H1 (cell line): ENCODE data around the gene TEX9. TPM values are rescaled to one million over a fixed set of nuclear protein-coding genes. Genes with fewer than 3 reads are reported as not detected.

Experiments
- CTCF ChIA-PET: fragments of 300-600 bp; sonication (Branson Sonifier 250); formaldehyde crosslinking; loops from one replicate; lab custom pipeline; 2021; ENCODE audit not compliant: partially characterized antibody; lab: Charles Lee
- POLR2A ChIA-PET: fragments of 300-600 bp; sonication (Branson Sonifier 250); formaldehyde crosslinking; loops from one replicate; lab custom pipeline; 2021; ENCODE audit warnings: inconsistent platforms; ENCODE audit not compliant: partially characterized antibody; lab: Charles Lee
- DNase-seq, 2 experiments: peaks; one replicate each; pipeline versions ENCODE4 v3.0.0 to v3.0.0-alpha.2; 2010 to 2022; ENCODE audit warnings: low spot score in 2 of 2, low read depth in 1 of 2, mixed read lengths in 1 of 2
- FAIRE-seq: peaks from 2 replicates; lab custom pipeline; 2011; peaks lifted over from hg19 to GRCh38; lab: Jason Lieb, UNC
- H2AFZ ChIP-seq: 2 replicates; pipeline ENCODE4 v1.8.1; 2012; ENCODE audit warnings: low read length, inconsistent platforms
- H2AK5ac ChIP-seq: 2 replicates; pipeline ENCODE4 v1.6.1; 2013; ENCODE audit warnings: low read depth, low read length
- H2BK120ac ChIP-seq: replicated peaks from 2 replicates; pipeline ENCODE3; 2013; ENCODE audit warnings: low read depth, low read length, inconsistent platforms
- H2BK12ac ChIP-seq: 2 replicates; pipeline ENCODE4 v1.6.1; 2013; ENCODE audit warnings: low read depth, low read length
- H2BK15ac ChIP-seq: 2 replicates; pipeline ENCODE4 v1.6.1; 2013; ENCODE audit warnings: low read length
- H2BK20ac ChIP-seq: 2 replicates; pipeline ENCODE4 v1.6.1; 2013; ENCODE audit warnings: low read length
- H2BK5ac ChIP-seq: 2 replicates; pipeline ENCODE4 v1.6.1; 2013; ENCODE audit warnings: low read depth, low read length
- H3K14ac ChIP-seq: 2 replicates; pipeline ENCODE4 v1.6.1; 2013; ENCODE audit warnings: inconsistent platforms; ENCODE audit not compliant: insufficient read length
- H3K18ac ChIP-seq: 2 replicates; pipeline ENCODE4 v1.6.1; 2013; ENCODE audit warnings: low read length; ENCODE audit errors: extremely low read depth
- H3K23ac ChIP-seq: 2 replicates; pipeline ENCODE4 v1.6.1; 2013; ENCODE audit warnings: inconsistent platforms; ENCODE audit not compliant: insufficient read length
- H3K23me2 ChIP-seq: 2 replicates; pipeline ENCODE4 v1.6.1; 2013; ENCODE audit warnings: low read depth, low read length
- H3K27ac ChIP-seq: 2 replicates; pipeline ENCODE4 v1.6.1; 2011; ENCODE audit warnings: low read depth, low read length, inconsistent platforms
- H3K27me3 ChIP-seq, 4 experiments: replicated peaks in 1 of 4; 1 replicate in 1 of 4; 2 replicates in 3 of 4; pipeline versions ENCODE4 v1.6.1 to v1.8.1; 2011 to 2013; ENCODE audit warnings: low read length in 3 of 4, mild to moderate bottlenecking in 3 of 4, inconsistent platforms in 2 of 4, mixed read lengths in 2 of 4, moderate library complexity in 1 of 4; ENCODE audit not compliant: control insufficient read depth in 3 of 4, insufficient read depth in 3 of 4; ENCODE audit errors: extremely low read depth in 1 of 4
- H3K36me3 ChIP-seq, 4 experiments: 2 replicates each; pipeline versions ENCODE4 v1.6.1 to v1.8.1; 2011 to 2013; ENCODE audit warnings: mild to moderate bottlenecking in 4 of 4, low read length in 3 of 4, moderate library complexity in 2 of 4, control low read depth in 1 of 4, inconsistent platforms in 1 of 4; ENCODE audit not compliant: insufficient read depth in 4 of 4, control insufficient read depth in 2 of 4
- H3K4ac ChIP-seq: replicated peaks from 2 replicates; pipeline ENCODE3; 2013; ENCODE audit warnings: low read length, low read depth, mixed read lengths, inconsistent platforms; ENCODE audit not compliant: insufficient read length
- H3K4me1 ChIP-seq, 4 experiments: replicated peaks in 1 of 4; 1 replicate in 1 of 4; 2 replicates in 3 of 4; pipeline versions ENCODE4 v1.6.1 to v1.8.1; 2011 to 2013; ENCODE audit warnings: low read length in 3 of 4, inconsistent platforms in 2 of 4, mixed read lengths in 1 of 4; ENCODE audit not compliant: insufficient read depth in 4 of 4, control insufficient read depth in 3 of 4
- H3K4me2 ChIP-seq, 2 experiments: 2 replicates each; pipeline versions ENCODE4 v1.6.1 to v1.8.1; 2011 to 2013; ENCODE audit warnings: low read depth in 2 of 2, low read length in 2 of 2, control low read depth in 1 of 2, inconsistent platforms in 1 of 2, mild to moderate bottlenecking in 1 of 2; ENCODE audit not compliant: insufficient read depth in 1 of 2
- H3K4me3 ChIP-seq, 4 experiments: fragments of 200-600, 300-600 bp in 1 of 4; sonication (generic), shearing (Covaris generic), sonication (Bioruptor Twin) in 1 of 4; 2 replicates each; pipeline versions ENCODE4 v1.5.1 to v1.8.1; 2011 to 2016; ENCODE audit warnings: low read length in 4 of 4, low read depth in 3 of 4, control low read depth in 2 of 4, inconsistent platforms in 2 of 4, mild to moderate bottlenecking in 2 of 4, mixed read lengths in 1 of 4, moderate library complexity in 1 of 4; ENCODE audit not compliant: insufficient read depth in 2 of 4; ENCODE audit errors: extremely low read depth in 1 of 4
- H3K56ac ChIP-seq: replicated peaks from 2 replicates; pipeline ENCODE3; 2013; ENCODE audit warnings: low read depth, mild to moderate bottlenecking, mixed read lengths, low read length, inconsistent platforms; ENCODE audit not compliant: insufficient read length
- H3K79me1 ChIP-seq: 2 replicates; pipeline ENCODE4 v1.6.1; 2013; ENCODE audit warnings: low read depth, low read length, control low read depth
- H3K79me2 ChIP-seq, 2 experiments: 2 replicates each; pipeline versions ENCODE4 v1.6.1 to v1.8.1; 2012 to 2013; ENCODE audit warnings: low read length in 2 of 2, mild to moderate bottlenecking in 2 of 2, inconsistent platforms in 1 of 2; ENCODE audit not compliant: insufficient read depth in 2 of 2, control insufficient read depth in 1 of 2
- H3K9ac ChIP-seq, 4 experiments: replicated peaks in 1 of 4; 1 replicate in 1 of 4; 2 replicates in 3 of 4; pipeline versions ENCODE4 v1.6.1 to v1.8.1; 2011 to 2013; ENCODE audit warnings: low read depth in 3 of 4, low read length in 3 of 4, control low read depth in 2 of 4, mild to moderate bottlenecking in 2 of 4, moderate library complexity in 2 of 4, inconsistent platforms in 1 of 4; ENCODE audit errors: extremely low read depth in 1 of 4
- H3K9me3 ChIP-seq, 2 experiments: 2 replicates each; pipeline versions ENCODE4 v1.6.1 to v1.8.1; 2012 to 2013; ENCODE audit warnings: mild to moderate bottlenecking in 2 of 2, moderate library complexity in 2 of 2, control low read depth in 1 of 2, inconsistent platforms in 1 of 2, low read depth in 1 of 2, low read length in 1 of 2, mixed read lengths in 1 of 2; ENCODE audit not compliant: insufficient read depth in 2 of 2
- H4K20me1 ChIP-seq, 2 experiments: replicated peaks in 1 of 2; 2 replicates each; pipeline versions ENCODE3 to v1.8.1; 2011 to 2013; ENCODE audit warnings: inconsistent platforms in 2 of 2, low read length in 2 of 2, mild to moderate bottlenecking in 1 of 2; ENCODE audit not compliant: insufficient read depth in 2 of 2, control insufficient read depth in 1 of 2
- H4K5ac ChIP-seq: 2 replicates; pipeline ENCODE4 v1.6.1; 2013; ENCODE audit warnings: low read length, low read depth, mixed read lengths, inconsistent platforms; ENCODE audit not compliant: insufficient read length
- H4K8ac ChIP-seq: 2 replicates; pipeline ENCODE4 v1.8.0; 2013; ENCODE audit warnings: mild to moderate bottlenecking, moderate library complexity, low read length, inconsistent platforms; ENCODE audit not compliant: insufficient read depth; ENCODE audit errors: extremely low read depth
- H4K91ac ChIP-seq: replicated peaks from 2 replicates; pipeline ENCODE3; 2013; ENCODE audit warnings: low read length, mixed read lengths, inconsistent platforms; ENCODE audit not compliant: insufficient read length
- ASH2L ChIP-seq: fragments of 200-600, 300-600 bp; sonication (generic); IDR thresholded peaks from one replicate; pipeline ENCODE4 v1.7.1; 2017; ENCODE audit warnings: low read length
- GABPA ChIP-seq: IDR thresholded peaks from 2 replicates; pipeline ENCODE4 v1.6.1; 2011; ENCODE audit warnings: mild to moderate bottlenecking, low read length, moderate library complexity, borderline replicate concordance; ENCODE audit not compliant: insufficient read depth
- GTF2F1 ChIP-seq: IDR thresholded peaks from 2 replicates; pipeline ENCODE4 v1.6.1; 2012; ENCODE audit warnings: low read depth, low read length, improper control_type of control experiment, borderline replicate concordance
- JUND ChIP-seq: IDR thresholded peaks from 2 replicates; pipeline ENCODE4 v1.6.1; 2011; ENCODE audit warnings: mild to moderate bottlenecking, improper control_type of control experiment, low read length
- KDM1A ChIP-seq: fragments of 200-600, 300-600 bp; sonication (generic); IDR thresholded peaks from 2 replicates; pipeline ENCODE4 v1.7.1; 2016; ENCODE audit warnings: mild to moderate bottlenecking, low read length, borderline replicate concordance
- RFX5 ChIP-seq: IDR thresholded peaks from 2 replicates; pipeline ENCODE4 v1.6.1; 2011; ENCODE audit warnings: low read depth, low read length, improper control_type of control experiment, borderline replicate concordance
- RNF2 ChIP-seq: fragments of 200-900, 300-1000 bp; sonication (generic); IDR thresholded peaks from 2 replicates; pipeline ENCODE4 v1.7.1; 2016; ENCODE audit warnings: borderline replicate concordance, low read depth, mild to moderate bottlenecking, antibody characterized with exemption, low read length; ENCODE audit not compliant: poor library complexity, severe bottlenecking; ENCODE audit errors: missing control alignments
- SIRT6 ChIP-seq: IDR thresholded peaks from one replicate; pipeline ENCODE4 v1.7.1; 2012; ENCODE audit warnings: low read length, inconsistent platforms
- SP2 ChIP-seq: IDR thresholded peaks from 2 replicates; pipeline ENCODE4 v1.6.1; 2012; ENCODE audit warnings: mild to moderate bottlenecking, low read length, inconsistent platforms
- TAF1 ChIP-seq: IDR thresholded peaks from 2 replicates; pipeline ENCODE4 v1.6.1; 2011; ENCODE audit warnings: mild to moderate bottlenecking, low read depth, low read length
- TAF7 ChIP-seq: optimal IDR thresholded peaks from 2 replicates; pipeline ENCODE3; 2011; ENCODE audit warnings: low read depth, mild to moderate bottlenecking, inconsistent platforms, low read length, moderate library complexity, borderline replicate concordance
- TEAD4 ChIP-seq: IDR thresholded peaks from 2 replicates; pipeline ENCODE4 v1.6.1; 2012; ENCODE audit warnings: low read depth, low read length, inconsistent platforms, mixed read lengths
- WGBS, 2 experiments: shearing (Covaris generic) in 1 of 2; methylation state at CpG; one replicate each; pipeline versions ENCODE4 v1.1.6 to v1.1.7; 2013 to 2015; ENCODE audit warnings: low lambda C conversion rate in 2 of 2, mixed read lengths in 2 of 2, inconsistent platforms in 1 of 2, low coverage in 1 of 2, missing lambda C conversion rate in 1 of 2; ENCODE audit not compliant: insufficient replicate concordance in 2 of 2, insufficient coverage in 1 of 2, insufficient read length in 1 of 2; ENCODE audit errors: extremely low coverage in 1 of 2, missing lambda C conversion rate in 1 of 2; 5-methylcytosine and 5-hydroxymethylcytosine counted together
- polyA plus RNA-seq, 7 experiments: library from polyadenylated mRNA; depleted of rRNA in 3 of 7; stranded (reverse) in 5 of 7; unstranded in 2 of 7; fragments of >200 nt in 5 of 7; fragments of 200-250 nt in 2 of 7; gene quantifications; 1 replicate in 5 of 7; 2 replicates in 1 of 7; 4 replicates in 1 of 7; pipeline versions ENCODE4 v1.2.1 to v1.2.3, GENCODE V29; 2011 to 2013; ENCODE audit warnings: missing spikeins in 2 of 7, mixed read lengths in 2 of 7
- total RNA-seq: library from RNA; stranded (reverse); fragmentation: NEBNext Ultra II Directional; extraction: Animal tissue kit (Norgen Biotek cat#: 25700); gene quantifications from 2 replicates; pipeline ENCODE4 v1.2.1, GENCODE V29; 2021

Gene TEX9
- total and polyA plus RNA-seq, 2 of the 8 experiments (the other 6 are each of a cell fraction or from before 2014, with no cell fraction given), result 3.4 to 12.3 TPM

DNA sequence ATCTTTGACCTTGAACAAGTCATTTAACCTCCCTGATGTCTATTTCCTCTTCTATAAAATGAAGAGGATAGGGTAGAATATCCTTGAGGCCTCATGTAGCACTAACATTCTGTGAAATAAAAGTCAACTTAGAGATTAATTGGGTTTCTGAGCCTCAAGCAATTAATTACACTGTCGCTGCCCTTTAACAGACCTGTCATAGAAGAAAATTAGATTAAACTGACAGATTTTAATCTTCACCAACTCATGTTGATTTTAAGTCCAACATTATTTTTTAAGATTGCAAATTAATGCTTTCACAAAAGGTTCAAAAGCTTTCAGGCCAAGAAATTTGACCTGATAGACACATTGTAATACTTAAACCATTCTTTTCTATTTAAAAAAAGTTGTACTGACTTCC is 107.8 kb downstream of the TEX9 start:
- H3K23me2 ChIP-seq, result no peaks in the 10 kb centered on the region
- H3K56ac ChIP-seq, result no peak overlapping the region
- CTCF ChIA-PET, result interaction anchor here (1.9 kb wide), 1 partner anchor 18 kb away, joined by 4 read pairs; no protein-coding TSS in a partner anchor
- H4K8ac ChIP-seq, result no peak overlapping the region
- no peak overlapping the region for H2BK120ac ChIP-seq
- H4K5ac ChIP-seq, result no peak overlapping the region
- no peak overlapping the region for H4K91ac ChIP-seq
- FAIRE-seq, result no peak
- H2AFZ ChIP-seq, result no peak overlapping the region
- H3K9me3 ChIP-seq, result no peaks in the 10 kb centered on the region
- H3K9ac ChIP-seq, result no peak overlapping the region
- 87% methylated on average over 1 of the region's 1 CpG; no CpG with 5 or more reads in 1 of the 2 experiments for WGBS, 2 experiments
- no peaks in the 10 kb centered on the region for H3K79me2 ChIP-seq
- no peak overlapping the region for H3K14ac ChIP-seq
- H2BK20ac ChIP-seq, result no peak overlapping the region
- no peak overlapping the region for H2BK15ac ChIP-seq
- no peak overlapping the region for H3K18ac ChIP-seq
- POLR2A ChIA-PET, result no interaction called here
- TF ChIP-seq KDM1A, result no peak
- TF ChIP-seq GABPA, result no peak
- no peak for TF ChIP-seq JUND
- TF ChIP-seq TEAD4, result no peak
- no peak for TF ChIP-seq RFX5
- TF ChIP-seq SIRT6, result no peak
- no peak for TF ChIP-seq GTF2F1
- TF ChIP-seq RNF2, result no peak
- TF ChIP-seq TAF7, result no peak
- no peak for TF ChIP-seq SP2
- TF ChIP-seq TAF1, result no peak
- no peak for TF ChIP-seq ASH2L
- TF ChIP-seq, all 59 proteins: peak for 0
- H3K4me3 ChIP-seq, result no peak overlapping the region
- no peak overlapping the region for H3K4me2 ChIP-seq
- H3K27ac ChIP-seq, result no peak overlapping the region
- H3K79me1 ChIP-seq, result no peaks in the 10 kb centered on the region
- no peaks in the 10 kb centered on the region for H3K36me3 ChIP-seq
- H2BK5ac ChIP-seq, result no peak overlapping the region
- no peak for DNase-seq
- no peaks in the 10 kb centered on the region for H3K4me1 ChIP-seq
- no peak overlapping the region for H2BK12ac ChIP-seq
- H3K4ac ChIP-seq, result no peak overlapping the region
- no peaks in the 10 kb centered on the region for H3K27me3 ChIP-seq
- H2AK5ac ChIP-seq, result no peak overlapping the region
- H4K20me1 ChIP-seq, result no peaks in the 10 kb centered on the region
- no peak overlapping the region for H3K23ac ChIP-seq
